ENCODE measurements around the gene CHST2. TPM values are rescaled to one million over a fixed set of nuclear protein-coding genes. Genes with fewer than 3 reads are reported as not detected.

CHST2 gene
- total RNA-seq, 3 donors from 2014 or later: 1.1 to 3.2 (median 1.5) TPM

GRCh38 chr3:143132246-143132980 is 12.8 kb downstream of the CHST2 start:
- no peak for ATAC-seq

GRCh38 chr3:143134471-143134870 is 14.9 kb downstream of the CHST2 start:
- H3K4me3 ChIP-seq: no peak overlapping the region
- no peak for DNase-seq
- intact Hi-C loops (cut with DNase I, micrococcal nuclease): no loop called here
- no peak for ATAC-seq
- TF ChIP-seq, protein P1, sequence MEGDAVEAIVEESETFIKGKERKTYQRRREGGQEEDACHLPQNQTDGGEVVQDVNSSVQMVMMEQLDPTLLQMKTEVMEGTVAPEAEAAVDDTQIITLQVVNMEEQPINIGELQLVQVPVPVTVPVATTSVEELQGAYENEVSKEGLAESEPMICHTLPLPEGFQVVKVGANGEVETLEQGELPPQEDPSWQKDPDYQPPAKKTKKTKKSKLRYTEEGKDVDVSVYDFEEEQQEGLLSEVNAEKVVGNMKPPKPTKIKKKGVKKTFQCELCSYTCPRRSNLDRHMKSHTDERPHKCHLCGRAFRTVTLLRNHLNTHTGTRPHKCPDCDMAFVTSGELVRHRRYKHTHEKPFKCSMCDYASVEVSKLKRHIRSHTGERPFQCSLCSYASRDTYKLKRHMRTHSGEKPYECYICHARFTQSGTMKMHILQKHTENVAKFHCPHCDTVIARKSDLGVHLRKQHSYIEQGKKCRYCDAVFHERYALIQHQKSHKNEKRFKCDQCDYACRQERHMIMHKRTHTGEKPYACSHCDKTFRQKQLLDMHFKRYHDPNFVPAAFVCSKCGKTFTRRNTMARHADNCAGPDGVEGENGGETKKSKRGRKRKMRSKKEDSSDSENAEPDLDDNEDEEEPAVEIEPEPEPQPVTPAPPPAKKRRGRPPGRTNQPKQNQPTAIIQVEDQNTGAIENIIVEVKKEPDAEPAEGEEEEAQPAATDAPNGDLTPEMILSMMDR (IDR thresholded peaks at IDR 0.05): no peak
- H3K4me1 ChIP-seq (ENCODE audit: low read depth): no peaks in the 10 kb centered on the region
- no peaks in the 10 kb centered on the region for H3K9me3 ChIP-seq
- no peaks in the 10 kb centered on the region for H3K36me3 ChIP-seq (ENCODE audit: low read depth)

More at GRCh38 chr3:143132246-143132980, 12.8 kb downstream of the CHST2 start:
- Histone ChIP-seq H3K4me1 (ENCODE audit: low read depth) (no peaks in the 10 kb centered on the region), H3K9me3 (no peaks in the 10 kb centered on the region), H3K4me3 (no peak overlapping the region), H3K36me3 (ENCODE audit: low read depth) (no peaks in the 10 kb centered on the region)
- intact Hi-C loops (cut with DNase I, micrococcal nuclease): no loop called here
- DNase-seq: no peak
- TF ChIP-seq, protein P1 (IDR thresholded peaks at IDR 0.05): no peak

- peak in 1 of 3 donors; percentile 17 for DNase-seq
- no peak overlapping the region for H3K4me3 ChIP-seq
- TF ChIP-seq, protein P1 (IDR thresholded peaks at IDR 0.05): no peak
- no peaks in the 10 kb centered on the region for H3K4me1 ChIP-seq (ENCODE audit: low read depth)
- intact Hi-C loops (cut with DNase I, micrococcal nuclease): no loop called here
- peak; percentile 44 for ATAC-seq
- no peaks in the 10 kb centered on the region for H3K9me3 ChIP-seq
- H3K36me3 ChIP-seq (ENCODE audit: low read depth): no peaks in the 10 kb centered on the region
Observed at GRCh38 chr3:143135150-143135549, 15.6 kb downstream of the CHST2 start.

- DNase-seq (no peak), ATAC-seq (no peak)
- intact Hi-C loops (cut with DNase I, micrococcal nuclease): no loop called here
- Histone ChIP-seq H3K4me1 (ENCODE audit: low read depth) (no peaks in the 10 kb centered on the region), H3K36me3 (ENCODE audit: low read depth) (no peaks in the 10 kb centered on the region), H3K9me3 (no peaks in the 10 kb centered on the region), H3K4me3 (no peak overlapping the region)
- TF ChIP-seq, protein P1 (IDR thresholded peaks at IDR 0.05): no peak
Observed at GRCh38 chr3:143137435-143138036, 18.0 kb downstream of the CHST2 start.

- TF ChIP-seq, protein P1 (IDR thresholded peaks at IDR 0.05): no peak
- Histone ChIP-seq H3K4me3 (no peak overlapping the region), H3K9me3 (no peaks in the 10 kb centered on the region), H3K36me3 (ENCODE audit: low read depth) (no peaks in the 10 kb centered on the region), H3K4me1 (ENCODE audit: low read depth) (no peaks in the 10 kb centered on the region)
- intact Hi-C loops (cut with DNase I, micrococcal nuclease): no loop called here
- ATAC-seq (no peak), DNase-seq (no peak)
Observed at GRCh38 chr3:143138953-143139352, 19.4 kb downstream of the CHST2 start.
